ENCODE measurements around the gene FAM107A.

Gene FAM107A

DNA sequence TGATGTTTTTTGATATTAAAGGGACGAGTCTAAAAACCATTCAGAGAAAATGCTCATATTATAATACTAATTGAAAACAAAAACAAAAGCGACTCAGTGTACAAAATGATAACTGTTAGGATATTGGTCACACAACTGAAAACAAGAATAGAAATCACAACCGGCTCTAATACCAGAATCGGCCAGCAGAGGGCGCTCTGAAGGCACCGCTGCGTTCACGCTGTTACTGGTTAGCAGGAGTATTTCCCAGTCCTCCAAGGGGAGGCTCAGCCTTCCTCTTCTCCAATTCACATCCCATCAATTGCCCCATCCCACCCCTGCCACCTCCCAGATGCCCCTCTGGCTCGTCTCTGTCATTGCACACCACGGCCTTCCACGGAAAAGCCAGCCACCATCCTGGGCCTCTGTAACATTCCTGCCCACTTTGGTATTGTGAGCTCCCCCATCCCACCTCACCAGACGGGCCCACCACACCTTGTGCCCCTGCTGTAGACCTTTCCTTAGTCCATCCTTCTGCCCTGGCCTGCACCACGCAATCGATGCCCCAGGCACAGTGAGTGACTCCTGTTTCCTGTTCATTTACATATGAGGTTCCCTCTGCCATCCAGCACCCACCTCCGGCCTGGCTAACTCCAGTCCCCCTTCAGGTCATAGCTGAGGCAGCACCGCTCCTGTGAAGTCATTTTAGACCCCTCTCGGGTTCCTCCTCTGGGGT, 8.5 kb downstream of the FAM107A start:
- H2AFZ ChIP-seq (ENCODE audit: low read length), result no peak overlapping the region
- no peak overlapping the region for H3K4me2 ChIP-seq (ENCODE audit: low read depth, low read length, poor library complexity, severe bottlenecking)
- H3K4me1 ChIP-seq (ENCODE audit: insufficient read depth, low read length, poor library complexity, severe bottlenecking), result no peaks in the 10 kb centered on the region
- no peaks in the 10 kb centered on the region for H3K9me2 ChIP-seq (replicated peaks; ENCODE audit: low read depth, low read length)
- H3K79me2 ChIP-seq (ENCODE audit: insufficient read depth, low read length), result no peaks in the 10 kb centered on the region
- no peak overlapping the region for H3K4me3 ChIP-seq (ENCODE audit: low read length, poor library complexity, severe bottlenecking)
- peak; percentile 94 for TF ChIP-seq CTCF (conservative IDR thresholded peaks at IDR 0.05; ENCODE audit: low read length)
- no peak for TF ChIP-seq EZH2phosphoT487 (IDR thresholded peaks at IDR 0.05; ENCODE audit: borderline replicate concordance)
- H3F3A ChIP-seq (ENCODE audit: low read depth), result no peaks in the 10 kb centered on the region
- no peak overlapping the region for H3K9ac ChIP-seq (ENCODE audit: low read depth, low read length, poor library complexity, severe bottlenecking)
- H3K36me3 ChIP-seq (ENCODE audit: insufficient read depth, low read length), result no peaks in the 10 kb centered on the region
- no peaks in the 10 kb centered on the region for H4K20me1 ChIP-seq (ENCODE audit: insufficient read depth, low read length, poor library complexity, severe bottlenecking)
- no peaks in the 10 kb centered on the region for H3K27me3 ChIP-seq (ENCODE audit: insufficient read depth, low read length, poor library complexity, severe bottlenecking)
- no peaks in the 10 kb centered on the region for H3K9me3 ChIP-seq (ENCODE audit: insufficient read depth, low read depth, low read length)

DNA sequence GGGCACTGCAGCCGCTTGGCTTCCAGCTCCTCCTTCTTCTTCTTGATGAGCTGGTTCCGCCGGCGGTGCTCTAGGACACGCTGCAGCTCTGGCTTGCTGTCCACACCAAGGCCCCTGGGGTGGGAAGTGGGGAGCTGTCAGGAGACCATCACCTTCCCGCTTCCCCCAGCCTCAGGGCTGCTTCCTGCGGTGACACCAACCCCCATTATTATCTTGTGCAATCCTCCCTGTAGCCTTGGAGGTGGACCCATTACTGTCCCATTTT, 10.0 kb downstream of the FAM107A start:
- Histone ChIP-seq H3K79me2 (ENCODE audit: insufficient read depth, low read length) (no peaks in the 10 kb centered on the region), H3K4me2 (ENCODE audit: low read depth, low read length, poor library complexity, severe bottlenecking) (no peak overlapping the region), H3K9me2 (replicated peaks; ENCODE audit: low read depth, low read length) (no peaks in the 10 kb centered on the region), H3K27me3 (ENCODE audit: insufficient read depth, low read length, poor library complexity, severe bottlenecking) (no peaks in the 10 kb centered on the region), H3K36me3 (ENCODE audit: insufficient read depth, low read length) (no peaks in the 10 kb centered on the region), H3K9me3 (ENCODE audit: insufficient read depth, low read depth, low read length) (no peaks in the 10 kb centered on the region), H3K9ac (ENCODE audit: low read depth, low read length, poor library complexity, severe bottlenecking) (no peak overlapping the region), H3F3A (ENCODE audit: low read depth) (no peaks in the 10 kb centered on the region), H3K4me1 (ENCODE audit: insufficient read depth, low read length, poor library complexity, severe bottlenecking) (no peaks in the 10 kb centered on the region), H4K20me1 (ENCODE audit: insufficient read depth, low read length, poor library complexity, severe bottlenecking) (no peaks in the 10 kb centered on the region), H2AFZ (ENCODE audit: low read length) (no peak overlapping the region), H3K4me3 (ENCODE audit: low read length, poor library complexity, severe bottlenecking) (no peak overlapping the region)
- TF ChIP-seq EZH2phosphoT487 (IDR thresholded peaks at IDR 0.05; ENCODE audit: borderline replicate concordance) (no peak), CTCF (conservative IDR thresholded peaks at IDR 0.05; ENCODE audit: low read length) (no peak)

GRCh38 chr3:58566398-58567250, 10.6 kb downstream of the FAM107A start:
- Histone ChIP-seq H2AFZ (ENCODE audit: low read length) (no peak overlapping the region), H3K9me2 (replicated peaks; ENCODE audit: low read depth, low read length) (no peaks in the 10 kb centered on the region), H3K4me2 (ENCODE audit: low read depth, low read length, poor library complexity, severe bottlenecking) (no peak overlapping the region), H3K4me3 (ENCODE audit: low read length, poor library complexity, severe bottlenecking) (no peak overlapping the region), H3K79me2 (ENCODE audit: insufficient read depth, low read length) (no peaks in the 10 kb centered on the region), H3K36me3 (ENCODE audit: insufficient read depth, low read length) (no peaks in the 10 kb centered on the region), H3K4me1 (ENCODE audit: insufficient read depth, low read length, poor library complexity, severe bottlenecking) (no peaks in the 10 kb centered on the region), H3K9me3 (ENCODE audit: insufficient read depth, low read depth, low read length) (no peaks in the 10 kb centered on the region), H3K9ac (ENCODE audit: low read depth, low read length, poor library complexity, severe bottlenecking) (no peak overlapping the region), H4K20me1 (ENCODE audit: insufficient read depth, low read length, poor library complexity, severe bottlenecking) (no peaks in the 10 kb centered on the region), H3K27me3 (ENCODE audit: insufficient read depth, low read length, poor library complexity, severe bottlenecking) (no peaks in the 10 kb centered on the region), H3F3A (ENCODE audit: low read depth) (no peaks in the 10 kb centered on the region)
- TF ChIP-seq CTCF (conservative IDR thresholded peaks at IDR 0.05; ENCODE audit: low read length), result no peak
- TF ChIP-seq EZH2phosphoT487 (IDR thresholded peaks at IDR 0.05; ENCODE audit: borderline replicate concordance), result no peak

Data from Loucy (cell line).